GM12801 (cell line): ENCODE data around the gene DCTN1.

Experiments used
- CTCF ChIP-seq: IDR thresholded peaks from one replicate; pipeline ENCODE4 v1.5.1; 2011; ENCODE audit warnings: control low read depth; ENCODE audit not compliant: insufficient read length; ENCODE audit errors: extremely low read depth

The DCTN1 gene

GRCh38 chr2:74328573-74328972, 51.5 kb downstream of the DCTN1 start:
- TF ChIP-seq CTCF: no peak

GRCh38 chr2:74328074-74328473, 52.0 kb downstream of the DCTN1 start:
- no peak for TF ChIP-seq CTCF

GRCh38 chr2:74327627-74328026, 52.5 kb downstream of the DCTN1 start:
- TF ChIP-seq CTCF: no peak

GRCh38 chr2:74327199-74327598, 52.9 kb downstream of the DCTN1 start:
- TF ChIP-seq CTCF: no peak

- no peak for TF ChIP-seq CTCF
Observed at GRCh38 chr2:74325815-74326214, 54.3 kb downstream of the DCTN1 start.

GRCh38 chr2:74321737-74322136, 58.4 kb downstream of the DCTN1 start:
- no peak for TF ChIP-seq CTCF

- no peak for TF ChIP-seq CTCF
Observed at GRCh38 chr2:74317701-74318100, 62.4 kb downstream of the DCTN1 start.
